ENCODE results near the gene GBP7. TPM values are rescaled to one million over a fixed set of nuclear protein-coding genes. Genes with fewer than 3 reads are reported as not detected.

GBP7 gene
- total and polyA plus RNA-seq, 7 donors = not detected

DNA sequence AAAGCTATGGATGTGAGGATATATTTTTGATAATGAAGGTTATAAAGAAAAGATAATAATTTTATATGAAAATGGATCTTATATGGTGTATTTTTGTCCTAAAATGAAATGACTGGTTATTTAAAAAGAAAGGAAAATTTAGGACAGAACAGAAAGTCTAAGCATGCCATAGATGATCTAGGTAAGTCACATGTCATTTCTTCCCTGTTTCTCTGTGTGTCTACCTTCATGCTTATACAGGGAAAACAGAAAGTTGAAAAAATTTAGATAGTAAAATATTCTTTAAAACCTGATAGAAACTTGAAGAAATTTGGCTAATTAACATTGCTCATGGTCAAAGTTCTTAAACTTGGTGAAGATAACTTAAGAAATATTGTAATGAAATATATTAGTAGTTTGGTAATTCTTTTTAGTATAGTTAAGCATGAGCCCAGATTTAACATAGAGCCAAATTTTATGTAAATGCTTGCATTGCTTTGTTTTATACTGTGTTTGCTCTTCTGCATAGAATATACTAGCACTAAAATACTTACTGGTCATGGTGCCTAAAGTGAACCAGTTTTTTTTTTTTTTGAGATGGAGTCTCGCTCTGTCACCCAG is 35.3 kb upstream of the GBP7 start:
- no peaks in the 10 kb centered on the region for H3K36me3 ChIP-seq (ENCODE audit: insufficient read depth in 1 of 2, low read depth in 1 of 2)
- H3K9me3 ChIP-seq = no peaks in the 10 kb centered on the region
- no peaks in the 10 kb centered on the region for H3K4me1 ChIP-seq
- 78 to 86% (median 84%) methylated on average over 1 of the region's 1 CpG for WGBS, 3 donors
- intact Hi-C loops (cut with DNase I) = no loop called here
- no peak for DNase-seq
- no peaks in the 10 kb centered on the region for H3K27me3 ChIP-seq (ENCODE audit: insufficient read depth in 3 of 3, low read length in 2 of 3)
- no peak for ATAC-seq
- TF ChIP-seq, protein P1, sequence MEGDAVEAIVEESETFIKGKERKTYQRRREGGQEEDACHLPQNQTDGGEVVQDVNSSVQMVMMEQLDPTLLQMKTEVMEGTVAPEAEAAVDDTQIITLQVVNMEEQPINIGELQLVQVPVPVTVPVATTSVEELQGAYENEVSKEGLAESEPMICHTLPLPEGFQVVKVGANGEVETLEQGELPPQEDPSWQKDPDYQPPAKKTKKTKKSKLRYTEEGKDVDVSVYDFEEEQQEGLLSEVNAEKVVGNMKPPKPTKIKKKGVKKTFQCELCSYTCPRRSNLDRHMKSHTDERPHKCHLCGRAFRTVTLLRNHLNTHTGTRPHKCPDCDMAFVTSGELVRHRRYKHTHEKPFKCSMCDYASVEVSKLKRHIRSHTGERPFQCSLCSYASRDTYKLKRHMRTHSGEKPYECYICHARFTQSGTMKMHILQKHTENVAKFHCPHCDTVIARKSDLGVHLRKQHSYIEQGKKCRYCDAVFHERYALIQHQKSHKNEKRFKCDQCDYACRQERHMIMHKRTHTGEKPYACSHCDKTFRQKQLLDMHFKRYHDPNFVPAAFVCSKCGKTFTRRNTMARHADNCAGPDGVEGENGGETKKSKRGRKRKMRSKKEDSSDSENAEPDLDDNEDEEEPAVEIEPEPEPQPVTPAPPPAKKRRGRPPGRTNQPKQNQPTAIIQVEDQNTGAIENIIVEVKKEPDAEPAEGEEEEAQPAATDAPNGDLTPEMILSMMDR (IDR thresholded peaks at IDR 0.05) = no peak
- no peak overlapping the region for H3K4me3 ChIP-seq
- no peak overlapping the region for H3K27ac ChIP-seq

DNA sequence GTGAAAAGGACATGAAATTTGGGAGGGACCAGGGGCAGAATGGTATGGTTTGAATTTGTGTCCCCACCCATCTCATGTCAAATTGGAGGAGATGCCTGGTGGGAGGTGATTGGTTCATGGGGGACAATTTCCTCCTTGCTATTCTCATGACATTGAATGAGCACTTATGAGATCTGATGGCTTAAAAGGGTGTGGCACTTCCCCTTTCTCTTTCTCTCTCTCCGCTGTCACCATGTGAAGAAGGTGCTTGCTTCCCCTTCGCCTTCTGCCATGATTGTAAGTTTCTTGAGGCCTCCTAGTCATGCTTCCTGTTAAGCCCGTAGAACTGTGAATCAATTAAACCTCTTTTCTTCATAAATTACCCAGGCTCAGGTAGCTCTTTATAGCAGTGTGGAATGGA is 30.6 kb upstream of the GBP7 start:
- no peaks in the 10 kb centered on the region for H3K9me3 ChIP-seq
- TF ChIP-seq, protein P1 (IDR thresholded peaks at IDR 0.05) = no peak
- WGBS, 3 donors = 85 to 92% (median 89%) methylated on average over 3 of the region's 3 CpGs
- ATAC-seq = no peak
- H3K36me3 ChIP-seq (ENCODE audit: insufficient read depth in 1 of 2, low read depth in 1 of 2) = no peaks in the 10 kb centered on the region
- no peaks in the 10 kb centered on the region for H3K27me3 ChIP-seq (ENCODE audit: insufficient read depth in 3 of 3, low read length in 2 of 3)
- intact Hi-C loops (cut with DNase I) = no loop called here
- DNase-seq = no peak
- H3K4me1 ChIP-seq = no peaks in the 10 kb centered on the region
- H3K27ac ChIP-seq = no peak overlapping the region
- no peak overlapping the region for H3K4me3 ChIP-seq

DNA sequence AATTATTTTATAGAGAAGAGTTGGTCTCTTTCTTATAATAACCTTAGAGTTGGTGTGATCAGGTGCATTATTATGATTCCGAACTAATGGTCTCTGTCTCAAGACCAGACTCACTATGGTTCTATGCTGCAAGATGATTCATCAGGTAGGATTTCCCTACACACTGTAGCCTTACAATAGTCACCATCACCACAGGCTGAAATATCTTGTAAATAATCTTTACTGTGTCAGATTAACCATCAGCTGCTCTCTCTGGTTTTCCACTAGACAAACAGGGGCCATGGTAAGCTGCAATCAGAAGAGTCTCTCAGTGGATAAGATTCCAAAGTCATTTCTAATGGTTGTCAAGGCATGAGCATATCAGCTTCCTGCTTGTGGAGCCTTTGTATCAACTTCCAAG is 27.4 kb upstream of the GBP7 start:
- Histone ChIP-seq H3K27ac (no peak overlapping the region), H3K36me3 (ENCODE audit: insufficient read depth in 1 of 2, low read depth in 1 of 2) (no peaks in the 10 kb centered on the region), H3K9me3 (no peaks in the 10 kb centered on the region), H3K4me3 (no peak overlapping the region), H3K4me1 (no peaks in the 10 kb centered on the region), H3K27me3 (ENCODE audit: insufficient read depth in 3 of 3, low read length in 2 of 3) (no peaks in the 10 kb centered on the region)
- ATAC-seq (no peak), DNase-seq (no peak)
- TF ChIP-seq, protein P1 (IDR thresholded peaks at IDR 0.05) = no peak
- 89 to 97% (median 92%) methylated on average over 1 of the region's 1 CpG for WGBS, 3 donors
- intact Hi-C loops (cut with DNase I) = no loop called here

DNA sequence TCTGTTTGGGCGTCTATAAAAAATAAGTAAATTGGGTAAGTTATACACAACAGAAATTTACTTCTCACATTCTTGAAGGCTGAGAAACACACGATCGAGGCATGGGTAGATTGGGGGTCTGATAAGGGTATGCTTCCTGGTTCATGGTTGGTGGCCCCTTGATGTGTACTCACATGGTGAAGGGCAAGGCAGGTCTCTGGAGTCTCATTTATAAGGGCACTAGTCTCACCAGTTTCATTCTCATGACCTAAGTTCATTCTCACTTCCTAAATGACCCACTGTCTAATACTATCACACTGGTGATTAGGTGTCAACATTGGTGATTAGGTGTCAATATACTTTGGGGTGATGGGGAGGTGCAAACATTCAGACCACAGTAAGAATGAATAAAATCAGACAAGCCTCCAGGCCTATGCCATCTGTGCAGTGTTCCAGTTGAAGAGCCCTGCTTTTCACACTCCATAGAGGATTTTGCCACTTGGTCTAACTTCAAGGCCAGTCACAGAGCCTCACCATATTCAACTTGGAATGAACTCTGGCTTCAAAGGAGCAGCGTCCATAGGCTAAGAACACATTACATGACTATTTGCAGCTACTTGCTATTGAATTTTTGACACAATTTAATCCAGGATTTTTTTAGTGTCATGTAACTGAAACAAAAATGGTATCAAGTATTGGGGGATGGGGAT is 25.4 kb upstream of the GBP7 start:
- H3K4me3 ChIP-seq = no peak overlapping the region
- no peaks in the 10 kb centered on the region for H3K27me3 ChIP-seq (ENCODE audit: insufficient read depth in 3 of 3, low read length in 2 of 3)
- ATAC-seq (no peak), DNase-seq (no peak)
- no peaks in the 10 kb centered on the region for H3K36me3 ChIP-seq (ENCODE audit: insufficient read depth in 1 of 2, low read depth in 1 of 2)
- intact Hi-C loops (cut with DNase I) = no loop called here
- H3K9me3 ChIP-seq = no peaks in the 10 kb centered on the region
- TF ChIP-seq, protein P1 (IDR thresholded peaks at IDR 0.05) = no peak
- no peaks in the 10 kb centered on the region for H3K4me1 ChIP-seq
- no peak overlapping the region for H3K27ac ChIP-seq
- 65 to 75% (median 69%) methylated on average over 4 of the region's 4 CpGs for WGBS, 3 donors
